ENCODE results near the gene ARID4B.

DNA sequence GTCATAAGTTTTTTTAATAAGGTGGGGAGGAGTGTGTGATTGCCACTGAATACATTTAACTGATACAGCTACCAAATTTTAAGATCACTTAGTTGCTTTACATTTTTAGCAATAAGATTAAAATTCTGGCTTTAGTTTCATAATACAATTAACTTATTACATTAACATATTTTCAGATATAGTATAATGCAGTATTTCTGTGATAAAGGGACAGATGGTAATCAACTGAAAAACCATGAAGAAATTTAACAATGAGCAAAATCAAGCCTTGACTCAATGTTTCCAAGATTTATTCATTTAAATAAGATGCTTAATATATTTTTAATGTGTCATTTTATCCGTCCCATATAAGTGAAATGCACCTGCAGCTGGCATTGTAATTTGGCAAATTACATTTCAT is 203.3 kb downstream of the ARID4B start:
- TF ChIP-seq, protein P1, sequence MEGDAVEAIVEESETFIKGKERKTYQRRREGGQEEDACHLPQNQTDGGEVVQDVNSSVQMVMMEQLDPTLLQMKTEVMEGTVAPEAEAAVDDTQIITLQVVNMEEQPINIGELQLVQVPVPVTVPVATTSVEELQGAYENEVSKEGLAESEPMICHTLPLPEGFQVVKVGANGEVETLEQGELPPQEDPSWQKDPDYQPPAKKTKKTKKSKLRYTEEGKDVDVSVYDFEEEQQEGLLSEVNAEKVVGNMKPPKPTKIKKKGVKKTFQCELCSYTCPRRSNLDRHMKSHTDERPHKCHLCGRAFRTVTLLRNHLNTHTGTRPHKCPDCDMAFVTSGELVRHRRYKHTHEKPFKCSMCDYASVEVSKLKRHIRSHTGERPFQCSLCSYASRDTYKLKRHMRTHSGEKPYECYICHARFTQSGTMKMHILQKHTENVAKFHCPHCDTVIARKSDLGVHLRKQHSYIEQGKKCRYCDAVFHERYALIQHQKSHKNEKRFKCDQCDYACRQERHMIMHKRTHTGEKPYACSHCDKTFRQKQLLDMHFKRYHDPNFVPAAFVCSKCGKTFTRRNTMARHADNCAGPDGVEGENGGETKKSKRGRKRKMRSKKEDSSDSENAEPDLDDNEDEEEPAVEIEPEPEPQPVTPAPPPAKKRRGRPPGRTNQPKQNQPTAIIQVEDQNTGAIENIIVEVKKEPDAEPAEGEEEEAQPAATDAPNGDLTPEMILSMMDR (IDR thresholded peaks at IDR 0.05; ENCODE audit: borderline replicate concordance, extremely low read depth, low read length, poor library complexity, severe bottlenecking), result no peak
- no peak for TF ChIP-seq EZH2 (IDR thresholded peaks at IDR 0.05; ENCODE audit: borderline replicate concordance, low read depth, low read length, severe bottlenecking)

Measured in DND-41 (cell line).